NCI-H1417 treated with DMSO at 0.1 percent for 48 hours (cell line): Measurements from ENCODE around the gene TSHB.
A peak's percentile ranks its signal among the peaks of the same experiment; 100 is the strongest.
"Not testable (repeated sequence)": the region's sequence is repeated elsewhere in the genome, so short reads cannot be mapped to it uniquely, and the experiment has no call there.

Experiments used
- DNase-seq: peaks from one replicate; lab custom pipeline; 2025; lab: John Stamatoyannopoulos, UW

Gene TSHB

DNA sequence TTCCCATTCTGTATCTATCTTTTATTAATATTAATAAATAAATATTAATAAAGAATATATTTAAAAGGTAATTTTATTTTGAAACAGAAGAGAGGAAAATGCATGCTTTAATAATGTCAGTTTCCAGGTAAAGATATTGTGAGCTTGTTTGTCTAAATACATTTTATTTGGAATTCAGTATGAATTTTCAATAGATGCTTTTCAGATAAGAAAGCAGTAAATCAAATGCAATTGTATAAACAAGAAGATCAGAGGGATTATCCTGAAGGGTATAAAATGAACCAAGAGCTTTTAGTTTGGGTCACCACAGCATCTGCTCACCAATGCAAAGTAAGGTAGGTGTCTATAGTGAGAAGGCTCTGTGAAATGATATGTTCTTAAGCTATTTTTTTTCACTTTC lies at the start of gene TSHB:
Gene TSHB, plus strand, starts transcription at position 301 of the 400 bp plus-strand sequence. CDS start 3,537 bp downstream, outside the sequence.
- DNase-seq = no peak

DNA sequence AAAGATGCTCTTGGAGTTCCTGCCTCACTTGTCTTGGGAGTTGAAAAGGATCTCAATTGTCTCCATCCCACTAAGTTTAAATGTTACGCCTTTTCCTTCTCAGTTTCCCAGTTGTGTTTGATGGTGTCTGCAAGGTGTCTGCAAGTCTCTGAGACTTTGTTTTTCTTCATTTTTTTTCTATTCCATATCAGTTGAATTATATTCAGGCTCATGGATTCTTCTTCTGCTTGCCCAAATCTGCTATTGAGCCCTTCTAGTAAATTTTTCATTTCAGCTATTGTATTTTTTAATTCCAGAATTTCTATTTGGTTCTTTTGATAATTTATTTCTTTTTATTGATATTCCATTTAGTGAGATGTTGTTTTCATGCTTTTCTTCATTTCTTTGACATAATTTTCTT lies 47.4 kb upstream of the TSHB start:
- no peak for DNase-seq

DNA sequence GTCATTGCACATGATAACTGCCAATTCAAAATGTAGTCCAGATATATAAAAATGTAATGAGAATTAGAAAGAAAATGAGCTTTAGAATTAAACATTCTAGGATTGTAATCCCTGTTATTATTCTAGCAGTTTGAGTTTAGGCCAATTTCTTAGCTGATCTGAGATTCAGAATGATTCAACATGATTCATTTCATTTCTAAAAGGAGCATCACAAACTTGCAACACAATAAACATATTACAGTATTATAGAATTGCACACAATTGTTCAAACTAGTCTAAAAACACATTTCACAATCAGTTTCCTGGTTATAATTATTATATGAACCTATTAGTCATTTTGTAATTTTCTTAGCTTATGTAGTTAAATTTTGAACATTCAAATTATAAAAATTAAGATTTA lies 43.3 kb upstream of the TSHB start:
- no peak for DNase-seq

DNA sequence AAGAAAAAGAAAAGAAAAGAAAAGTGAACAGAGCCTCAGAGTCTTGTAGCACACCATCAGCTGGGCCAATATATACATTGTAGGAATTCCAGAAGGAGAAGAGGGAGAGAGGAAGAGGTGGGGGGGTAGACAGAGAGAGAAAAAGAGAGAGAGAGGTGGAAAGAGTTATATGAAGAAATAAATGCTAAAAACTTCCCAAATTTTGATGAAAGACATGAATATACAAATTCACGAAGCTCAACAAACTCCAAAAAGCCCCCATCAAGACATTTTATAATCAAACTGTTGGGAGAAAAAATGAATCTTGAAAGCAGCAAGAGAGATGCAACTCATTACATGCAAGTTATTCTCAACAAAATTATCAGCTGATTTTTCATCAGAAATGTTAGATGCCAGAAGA lies 41.5 kb upstream of the TSHB start:
- DNase-seq = no peak

DNA sequence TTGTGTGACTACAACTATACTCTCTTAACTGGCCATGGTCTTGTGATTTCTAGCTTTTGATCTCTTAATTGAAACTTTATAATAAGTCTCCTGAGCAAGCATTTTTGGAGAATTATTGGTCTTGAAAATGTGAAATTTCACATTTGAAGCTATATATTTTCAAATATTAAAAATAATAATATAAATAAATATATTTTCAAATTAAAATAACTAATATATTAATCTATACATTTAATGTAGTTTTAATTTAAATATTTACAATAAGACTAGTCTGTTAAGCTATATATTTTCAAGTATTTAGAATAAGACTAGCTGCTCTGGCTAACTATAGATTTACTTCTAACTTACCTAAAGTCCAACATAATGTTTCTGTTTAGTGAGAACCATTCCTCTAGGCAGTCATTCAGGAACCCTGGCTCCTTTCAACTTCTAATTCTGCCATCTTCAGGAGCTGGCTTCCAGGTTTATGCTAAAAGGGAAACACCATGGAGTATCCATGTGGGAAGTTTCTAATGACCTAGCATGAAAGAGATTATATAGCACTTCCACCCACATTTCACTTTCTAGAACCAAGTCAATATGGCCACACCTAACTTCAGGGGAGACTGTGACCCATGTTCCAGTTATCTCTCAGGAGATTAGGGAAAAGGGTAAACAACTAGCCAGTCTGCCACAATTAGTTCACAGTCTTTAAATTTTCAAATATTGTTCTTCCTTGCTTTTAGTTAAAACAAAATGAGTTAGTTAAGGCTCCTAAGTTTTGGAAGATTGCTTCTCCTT lies 31.9 kb upstream of the TSHB start:
- no peak for DNase-seq

DNA sequence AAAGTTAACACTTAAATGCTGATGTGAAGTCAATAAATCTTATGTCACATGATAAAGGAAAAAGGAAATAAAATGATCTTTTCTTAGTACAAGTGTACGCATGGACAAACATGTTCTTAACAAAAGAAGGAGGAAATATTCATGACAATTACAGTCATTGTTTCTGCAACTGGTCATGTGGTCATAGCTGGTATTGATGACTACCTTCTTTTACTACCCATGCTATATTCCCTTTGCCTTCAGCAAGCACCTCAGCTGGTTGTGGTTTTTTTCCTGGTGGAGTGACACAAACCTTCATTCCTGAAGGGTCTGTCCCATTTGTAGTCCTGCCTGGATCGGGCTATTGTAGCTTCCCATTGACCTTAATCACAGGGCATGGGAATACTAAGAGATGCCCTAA lies 23.4 kb upstream of the TSHB start:
- DNase-seq = no peak

DNA sequence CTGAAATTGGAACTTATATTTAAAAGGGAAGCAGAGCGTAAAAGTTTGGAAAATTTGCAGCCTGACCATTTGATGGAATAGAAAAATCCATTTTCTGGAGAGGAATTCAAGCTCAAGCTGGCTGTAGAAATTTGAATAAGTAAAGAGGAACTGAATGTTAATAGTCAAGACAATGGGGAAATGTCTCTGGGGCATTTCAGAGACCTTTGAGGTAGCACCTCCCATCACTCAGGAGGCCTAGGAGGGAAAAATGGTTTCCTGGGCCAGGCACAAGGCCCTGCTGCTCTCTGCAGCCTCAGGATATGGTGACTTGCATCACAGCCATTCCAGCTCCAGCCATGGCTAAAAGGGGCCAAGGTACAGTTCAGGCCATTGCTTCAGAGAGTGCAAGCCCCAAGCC lies 17.6 kb upstream of the TSHB start:
- no peak for DNase-seq

DNA sequence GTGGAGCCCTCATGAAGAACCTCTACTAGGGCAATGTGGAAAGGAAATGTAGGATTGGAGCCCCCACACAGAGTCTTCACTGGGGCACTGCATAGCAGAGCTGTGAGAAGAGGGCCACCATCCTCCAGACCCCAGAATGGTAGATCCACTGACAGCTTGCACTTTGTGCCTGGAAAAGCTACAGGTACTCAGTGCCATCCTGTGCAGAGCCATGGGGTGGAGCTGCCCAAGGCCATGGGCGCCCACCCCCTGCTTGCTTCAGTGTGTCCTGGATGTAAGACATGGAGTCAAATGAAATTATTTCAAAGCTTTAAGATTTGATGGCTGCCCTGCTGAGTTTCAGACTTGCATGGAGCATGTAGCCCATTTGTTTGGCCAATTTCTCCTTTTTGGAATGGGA lies 17.2 kb upstream of the TSHB start:
- no peak for DNase-seq

DNA sequence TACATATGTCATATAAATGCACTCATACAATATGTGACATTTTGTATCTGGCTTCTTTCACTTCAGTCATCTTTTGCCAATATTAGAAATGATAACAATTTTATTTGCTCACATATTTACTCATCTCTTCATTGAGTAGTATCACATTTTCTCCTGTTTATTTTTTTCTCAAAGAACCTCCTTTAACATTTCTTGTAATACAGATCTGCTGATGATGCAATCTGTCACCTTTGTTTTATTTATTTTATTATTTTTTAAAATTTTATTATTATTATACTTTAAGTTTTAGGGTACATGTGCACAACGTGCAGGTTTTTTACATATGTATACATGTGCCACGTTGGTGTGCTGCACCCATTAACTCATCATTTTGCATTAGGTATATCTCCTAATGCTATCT lies 15.8 kb upstream of the TSHB start:
- no peak for DNase-seq

DNA sequence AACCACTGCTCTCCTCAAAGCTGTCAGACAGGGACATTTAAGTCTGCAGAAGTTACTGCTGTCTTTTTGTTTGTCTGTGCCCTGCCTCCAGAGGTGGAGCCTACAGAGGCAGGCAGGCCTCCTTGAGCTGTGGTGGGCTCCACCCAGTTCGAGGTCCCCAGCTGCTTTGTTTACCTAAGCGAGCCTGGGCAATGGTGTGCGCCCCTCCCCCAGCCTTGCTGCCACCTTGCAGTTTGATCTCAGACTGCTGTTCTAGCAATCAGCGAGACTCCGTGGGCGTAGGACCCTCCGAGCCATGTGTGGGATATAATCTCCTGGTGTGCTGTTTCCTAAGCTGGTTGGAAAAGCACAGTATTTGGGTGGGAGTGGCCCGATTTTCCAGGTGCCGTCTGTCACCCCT lies 10.1 kb upstream of the TSHB start:
- not testable (repeated sequence) for DNase-seq

DNA sequence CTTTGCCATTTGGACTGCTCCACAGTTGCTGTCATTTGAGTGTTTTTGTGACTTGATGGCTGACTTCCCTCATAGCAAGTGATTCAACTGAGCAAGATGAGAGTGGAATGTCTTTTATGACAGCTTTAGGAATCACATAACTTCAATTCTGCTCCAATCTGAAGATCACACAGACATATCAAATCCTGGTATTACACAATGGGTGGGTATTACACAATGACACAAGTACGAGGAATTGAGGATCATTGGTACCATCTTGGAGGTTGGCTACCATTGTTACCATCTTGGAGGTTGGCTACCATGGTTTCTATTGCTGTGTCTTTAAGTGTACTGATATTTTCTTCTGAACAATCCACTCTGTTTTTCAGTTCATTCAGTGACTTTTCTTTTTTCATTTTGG lies 8.5 kb upstream of the TSHB start:
- DNase-seq = no peak

DNA sequence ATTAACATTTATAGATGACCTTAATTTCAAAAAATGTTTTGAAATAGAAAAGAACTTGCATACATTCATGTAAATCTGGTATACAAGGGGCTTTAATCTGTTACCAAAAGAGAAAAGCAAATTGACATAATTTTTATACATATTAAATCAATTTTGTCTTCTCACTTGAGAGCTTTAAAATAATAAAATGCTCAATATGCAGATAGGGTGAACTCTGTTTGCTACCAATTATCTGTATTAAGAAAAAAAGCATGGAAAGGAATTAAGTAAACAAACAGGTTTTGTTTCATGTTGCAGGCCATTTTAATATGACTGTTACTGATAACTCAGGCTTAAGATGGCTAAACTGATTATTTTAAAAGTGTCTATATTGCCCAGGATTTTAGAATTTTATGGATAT lies 6.0 kb upstream of the TSHB start:
- DNase-seq = no peak

DNA sequence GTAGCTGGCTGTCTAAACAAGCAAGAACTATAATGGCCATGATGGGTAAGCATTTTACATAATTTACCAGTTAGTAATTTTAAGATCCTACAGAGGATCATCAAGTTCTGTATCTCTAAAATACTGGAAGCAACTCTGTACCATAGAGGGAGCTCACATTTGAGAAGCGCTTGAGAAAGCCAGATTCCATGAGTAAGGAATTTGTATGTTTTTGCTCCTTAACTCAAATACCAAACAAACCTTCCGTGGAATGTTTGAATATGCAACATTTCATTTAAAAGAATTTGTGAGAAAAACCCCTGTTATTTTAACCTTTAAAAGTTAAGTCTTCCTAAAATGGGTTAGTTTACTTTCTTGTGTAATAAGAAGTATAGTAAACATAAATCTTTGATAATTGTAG lies 2.0 kb downstream of the TSHB start:
- no peak for DNase-seq

DNA sequence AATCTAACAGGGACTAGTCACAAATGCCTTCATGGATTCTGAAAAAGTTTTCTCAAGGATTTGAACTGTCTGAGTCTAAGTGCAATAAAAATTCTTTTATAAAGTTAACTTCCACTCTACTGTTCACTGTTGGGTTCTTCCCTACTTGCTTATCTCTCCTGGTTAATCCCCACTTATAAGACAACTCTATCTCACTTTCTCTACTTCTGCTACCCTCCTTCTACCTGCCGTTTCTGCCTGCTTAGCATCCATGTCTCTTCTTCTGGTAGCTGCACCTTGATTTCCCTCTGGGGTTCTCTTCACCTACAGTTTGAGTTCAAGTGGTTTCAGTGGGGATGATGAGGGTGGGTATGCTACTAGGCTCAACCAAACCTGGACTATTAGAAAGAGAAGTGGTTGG lies 6.0 kb downstream of the TSHB start:
- DNase-seq = no peak

DNA sequence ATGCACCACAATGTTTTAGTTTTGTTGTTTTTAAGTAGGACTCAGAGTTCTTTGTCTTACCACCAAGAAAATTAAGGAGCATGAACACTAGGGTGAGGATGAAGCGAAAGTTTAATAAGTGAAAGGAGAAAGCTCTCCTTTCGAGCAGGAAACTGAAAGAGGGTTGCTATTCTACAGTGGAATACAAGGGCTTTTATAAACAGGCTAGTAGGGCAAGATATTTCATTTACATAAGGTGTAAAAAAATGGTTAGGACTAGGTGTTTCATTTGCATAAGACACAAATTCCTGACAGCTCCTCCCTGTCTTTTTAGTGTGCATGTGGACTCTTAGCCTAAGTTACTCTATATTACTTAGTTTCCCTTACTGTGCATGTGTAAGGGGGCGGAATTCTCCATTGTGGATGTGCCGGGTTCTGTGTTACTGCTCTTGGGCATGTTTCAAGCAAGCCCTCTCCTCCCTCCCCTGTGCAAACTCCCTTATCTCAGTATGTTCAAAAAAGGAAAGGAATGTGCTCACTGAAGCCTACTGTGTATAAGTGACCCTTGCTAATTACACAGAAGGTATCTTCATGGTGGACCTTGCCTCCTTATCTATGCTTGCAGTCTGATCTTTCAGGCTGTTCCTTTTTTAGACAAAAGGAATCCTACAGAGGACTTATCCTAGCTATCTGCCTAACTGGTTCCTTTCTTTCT lies 7.3 kb downstream of the TSHB start:
- no peak for DNase-seq

DNA sequence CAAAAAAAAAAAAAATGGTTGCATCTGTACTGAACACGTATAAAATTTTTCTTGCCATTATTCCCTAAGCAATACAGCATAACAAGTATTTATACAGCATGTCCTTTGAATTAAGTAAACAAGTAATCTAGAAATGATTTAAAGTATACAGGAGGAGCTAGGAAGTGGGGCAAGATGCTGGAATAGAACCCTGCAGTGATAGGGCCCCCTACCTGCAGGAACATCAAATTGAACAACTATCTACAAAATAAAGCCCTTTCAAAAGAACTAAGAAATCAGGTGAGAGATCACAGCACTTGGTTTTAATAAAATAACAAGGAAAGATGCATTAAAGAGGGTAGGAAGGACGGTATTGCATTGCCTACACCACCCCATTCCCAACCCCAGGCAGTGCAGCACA lies 10.9 kb downstream of the TSHB start:
- DNase-seq = no peak

DNA sequence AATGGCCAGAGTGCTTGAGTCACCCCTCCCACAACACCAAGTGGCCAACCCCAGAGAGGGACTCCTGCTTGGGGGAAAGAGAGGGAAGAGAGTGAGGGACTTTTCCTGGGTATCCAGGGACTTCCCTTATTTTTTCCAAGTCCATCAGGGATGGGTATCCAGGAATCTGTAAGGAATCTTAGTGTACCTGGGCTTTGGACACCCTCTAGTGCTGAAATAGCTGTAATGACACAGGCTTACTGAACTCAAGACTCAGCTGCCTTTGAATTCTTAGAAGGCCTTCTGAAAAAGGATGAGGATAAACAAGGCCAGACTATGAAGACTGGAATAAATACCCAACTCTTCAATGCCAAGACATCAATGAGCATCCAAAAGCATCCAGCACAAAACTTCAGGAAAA lies 12.0 kb downstream of the TSHB start:
- no peak for DNase-seq

DNA sequence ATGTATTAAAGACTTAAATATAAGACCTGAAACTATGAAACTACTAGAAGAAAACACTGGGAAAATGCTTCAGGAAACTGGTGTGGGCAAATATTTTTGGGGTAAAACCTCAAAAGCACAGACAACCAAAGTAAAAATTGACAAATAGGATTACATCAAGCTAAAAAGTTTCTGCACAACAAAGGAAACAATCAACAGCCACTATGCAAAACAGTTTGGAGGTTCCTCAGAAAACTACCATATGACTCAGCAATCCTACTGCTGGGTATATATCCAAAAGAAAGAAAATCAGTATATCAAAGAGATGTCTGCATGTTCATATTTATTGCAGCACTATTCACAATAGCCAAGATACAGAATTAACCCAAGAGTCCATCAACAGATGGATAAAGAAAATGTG lies 17.1 kb downstream of the TSHB start:
- no peak for DNase-seq

DNA sequence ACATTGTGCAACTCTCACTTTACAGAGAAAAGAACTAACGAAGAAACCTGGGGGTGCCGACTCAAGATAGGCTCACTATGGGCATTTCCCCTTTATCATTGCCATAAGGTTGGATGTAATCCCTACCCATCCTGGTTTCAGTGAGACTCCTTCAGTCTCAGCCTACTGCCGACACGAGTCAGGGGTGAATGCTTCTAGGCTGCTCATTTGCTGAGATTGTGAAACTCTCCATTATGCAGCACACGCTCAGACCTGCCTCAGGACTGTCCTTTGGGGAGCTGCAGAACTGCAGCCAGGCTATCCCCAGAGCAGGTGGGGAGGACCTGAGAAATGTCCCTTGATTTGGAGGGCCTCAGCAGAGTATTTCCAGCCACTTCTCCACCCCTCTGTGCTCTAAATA lies 22.2 kb downstream of the TSHB start:
- DNase-seq = no peak

DNA sequence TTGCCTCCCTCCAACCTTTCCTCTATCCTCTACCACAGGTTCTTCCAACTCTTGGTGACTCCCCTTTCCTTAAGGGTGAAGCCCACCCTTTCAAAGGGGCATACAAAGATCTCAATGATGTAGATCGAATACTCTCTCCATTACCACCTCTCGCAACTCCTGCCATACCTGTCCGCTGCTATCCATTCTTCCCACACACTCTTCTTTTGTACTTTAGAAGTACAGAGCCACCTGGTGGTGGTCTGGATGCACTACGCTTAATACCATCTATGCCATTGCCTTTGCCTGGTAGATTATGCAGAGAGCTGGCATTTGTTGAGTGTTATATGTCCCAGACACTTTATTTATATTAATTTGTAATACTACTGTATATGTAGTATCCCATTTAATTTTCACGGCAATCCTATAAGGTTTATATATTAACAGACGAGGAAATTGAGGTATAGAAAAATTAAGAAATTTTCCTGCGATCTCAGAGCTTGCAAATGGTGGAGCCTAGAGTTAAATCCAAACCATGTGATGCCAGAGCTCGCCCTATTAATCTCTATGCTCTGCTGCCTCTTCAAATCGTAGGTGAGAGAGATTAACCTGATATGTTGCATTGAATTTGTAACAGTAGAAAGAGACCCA lies 22.9 kb downstream of the TSHB start:
- peak; percentile 12 for DNase-seq

DNA sequence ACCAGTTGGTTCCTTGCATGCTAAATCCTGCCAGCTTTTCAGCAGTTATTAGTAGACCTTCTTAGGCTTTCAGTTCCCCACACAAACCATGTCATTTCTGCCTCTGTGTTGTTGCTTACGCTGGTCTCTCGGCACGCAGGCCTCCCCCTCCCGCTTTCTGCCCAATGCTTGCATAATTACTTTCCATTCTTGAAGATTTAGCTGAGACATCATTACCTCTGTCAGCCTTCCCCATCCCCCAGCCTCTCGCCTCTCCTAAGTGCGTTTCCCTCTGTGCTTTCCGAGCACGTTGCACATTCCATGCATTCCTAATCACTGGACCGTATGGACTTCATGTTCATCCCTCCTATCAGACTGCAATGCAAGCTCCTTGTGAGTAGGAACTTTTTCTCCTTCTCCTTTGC lies 26.8 kb downstream of the TSHB start:
- no peak for DNase-seq

DNA sequence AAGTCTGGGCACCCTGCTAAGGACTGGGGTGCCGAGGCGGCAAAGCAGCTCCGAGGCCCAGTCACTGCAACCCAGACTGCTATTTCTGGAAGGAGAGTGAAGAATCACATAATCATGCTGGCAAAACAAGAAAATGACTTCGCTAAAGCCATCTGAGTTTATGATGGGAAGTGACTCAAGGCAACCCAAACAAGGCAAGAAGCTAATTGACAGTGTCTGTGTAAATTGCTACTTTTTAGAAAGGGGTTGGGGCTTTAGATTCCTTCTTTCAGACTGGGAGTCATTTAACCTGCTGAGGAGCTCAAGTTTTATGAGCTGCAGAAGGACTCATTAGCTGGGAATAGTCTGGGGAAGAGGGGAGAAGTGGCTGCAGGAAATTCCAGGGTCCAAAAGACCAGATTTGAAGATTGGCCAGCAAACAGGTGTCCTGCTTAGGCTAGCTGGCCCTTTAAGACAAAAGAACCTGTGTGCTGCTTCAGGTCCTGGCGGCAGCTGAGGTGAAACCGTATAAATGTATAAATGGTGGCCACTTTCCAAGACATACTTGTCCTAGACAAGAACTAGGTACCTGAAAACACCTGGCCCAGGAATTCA lies 28.1 kb downstream of the TSHB start:
- DNase-seq = no peak

DNA sequence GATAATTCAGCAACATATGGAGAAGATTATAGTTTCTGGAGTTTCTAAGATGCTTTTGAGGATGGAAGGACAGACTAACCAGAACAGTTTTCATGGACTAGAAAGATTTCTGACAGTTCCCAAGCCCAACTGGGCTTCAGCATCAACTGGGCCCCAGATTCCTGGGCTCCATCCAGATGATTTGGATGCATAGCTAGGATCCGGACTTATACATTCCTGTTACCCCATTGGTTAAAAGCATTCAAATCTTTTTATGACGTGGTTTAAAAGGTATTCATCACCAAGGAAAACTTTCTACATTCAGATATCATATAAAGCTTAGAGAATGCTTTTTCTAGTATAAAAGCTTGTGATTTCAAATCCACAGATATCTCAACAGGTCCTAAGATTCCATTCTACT lies 29.7 kb downstream of the TSHB start:
- DNase-seq = no peak
